Mesendoderm (in vitro differentiated cells): ENCODE data around the gene EBF3.
A peak's percentile ranks its signal among the peaks of the same experiment; 100 is the strongest.

Experiments
- DNase-seq: peaks from one replicate; pipeline ENCODE4 v3.0.0; 2013
- H2AK5ac ChIP-seq: 2 replicates; pipeline ENCODE4 v1.6.1; 2013; ENCODE audit warnings: low read length, inconsistent platforms
- H2BK120ac ChIP-seq: 2 replicates; pipeline ENCODE4 v1.6.1; 2013; ENCODE audit warnings: low read depth, mild to moderate bottlenecking, low read length, moderate library complexity, mixed read lengths
- H2BK15ac ChIP-seq: replicated peaks from 2 replicates; pipeline ENCODE4 v1.6.1; 2013; ENCODE audit warnings: low read depth, mild to moderate bottlenecking, moderate library complexity
- H2BK5ac ChIP-seq: 2 replicates; pipeline ENCODE4 v1.6.1; 2013; ENCODE audit warnings: low read length, inconsistent platforms
- H3K18ac ChIP-seq: 2 replicates; pipeline ENCODE4 v1.6.1; 2013; ENCODE audit warnings: mild to moderate bottlenecking, low read length, mixed read lengths
- H3K23ac ChIP-seq: one replicate; pipeline ENCODE4 v1.6.1; 2013; ENCODE audit warnings: low read length
- H3K27ac ChIP-seq: 2 replicates; pipeline ENCODE4 v1.5.1; 2013; ENCODE audit warnings: low read depth, mild to moderate bottlenecking, inconsistent platforms, low read length, moderate library complexity
- H3K27me3 ChIP-seq: 2 replicates; pipeline ENCODE4 v1.6.1; 2013; ENCODE audit warnings: low read length, control low read depth, mild to moderate bottlenecking, inconsistent platforms; ENCODE audit not compliant: insufficient read depth, poor library complexity
- H3K36me3 ChIP-seq: 2 replicates; pipeline ENCODE4 v1.6.1; 2013; ENCODE audit warnings: low read length, inconsistent platforms; ENCODE audit not compliant: control insufficient read depth, insufficient read depth
- H3K4ac ChIP-seq: one replicate; pipeline ENCODE4 v1.6.1; 2013; ENCODE audit warnings: low read depth, mild to moderate bottlenecking, low read length, moderate library complexity
- H3K4me1 ChIP-seq: 2 replicates; pipeline ENCODE4 v1.6.1; 2013; ENCODE audit warnings: low read depth, low read length, inconsistent platforms; ENCODE audit not compliant: control insufficient read depth
- H3K4me2 ChIP-seq: 2 replicates; pipeline ENCODE4 v1.6.1; 2013; ENCODE audit warnings: low read length
- H3K4me3 ChIP-seq: 2 replicates; pipeline ENCODE4 v1.5.1; 2013; ENCODE audit warnings: mild to moderate bottlenecking, low read length
- H3K56ac ChIP-seq: one replicate; pipeline ENCODE4 v1.6.1; 2013; ENCODE audit warnings: low read length
- H3K79me1 ChIP-seq: 2 replicates; pipeline ENCODE4 v1.6.1; 2013; ENCODE audit warnings: low read length, inconsistent platforms
- H3K79me2 ChIP-seq: 2 replicates; pipeline ENCODE4 v1.6.1; 2013; ENCODE audit warnings: mild to moderate bottlenecking, low read length; ENCODE audit not compliant: control insufficient read depth, insufficient read depth
- H3K9ac ChIP-seq: 2 replicates; pipeline ENCODE4 v1.6.1; 2013; ENCODE audit warnings: low read length, inconsistent platforms
- H4K5ac ChIP-seq: one replicate; pipeline ENCODE4 v1.6.1; 2013; ENCODE audit warnings: low read length
- H4K8ac ChIP-seq: one replicate; pipeline ENCODE4 v1.6.1; 2013; ENCODE audit warnings: low read depth, mild to moderate bottlenecking, control low read depth, low read length, moderate library complexity
- WGBS: extraction: QIAGEN DNeasy Blood & Tissue Kit; methylation state at CpG from one replicate; pipeline ENCODE4 v1.1.7; 2013; ENCODE audit warnings: low lambda C conversion rate, missing lambda C conversion rate; ENCODE audit not compliant: insufficient coverage; ENCODE audit errors: extremely low coverage; 5-methylcytosine and 5-hydroxymethylcytosine counted together

EBF3 gene

DNA sequence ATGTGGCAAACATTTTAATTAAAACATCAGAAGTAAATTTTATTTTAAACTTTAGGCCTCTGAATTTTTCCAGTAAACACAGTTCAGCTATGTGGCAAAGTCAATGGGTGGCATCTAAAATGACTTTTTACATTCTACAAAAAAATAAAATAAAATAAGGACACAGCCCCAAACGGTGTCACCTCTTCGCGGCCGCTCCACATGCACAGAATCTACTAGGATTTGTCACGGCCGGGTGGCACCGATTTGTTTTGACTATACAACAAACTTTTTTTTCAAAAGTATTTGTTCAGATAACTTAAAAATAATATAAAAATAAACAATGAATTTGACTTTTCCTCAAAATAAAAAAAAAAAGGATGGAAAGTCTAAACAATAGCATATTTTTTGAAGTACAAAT, 127.8 kb downstream of the EBF3 start:
- H2BK120ac ChIP-seq, result no peak overlapping the region
- no peak overlapping the region for H2BK15ac ChIP-seq
- no peak for DNase-seq
- H3K4me1 ChIP-seq, result no peaks in the 10 kb centered on the region
- no peak overlapping the region for H4K8ac ChIP-seq
- H3K4ac ChIP-seq, result no peak overlapping the region
- H2BK5ac ChIP-seq, result no peak overlapping the region
- no peaks in the 10 kb centered on the region for H3K79me2 ChIP-seq
- no peaks in the 10 kb centered on the region for H3K79me1 ChIP-seq
- H3K27ac ChIP-seq, result no peak overlapping the region
- no peak overlapping the region for H3K18ac ChIP-seq
- no peaks in the 10 kb centered on the region for H3K36me3 ChIP-seq
- no peak overlapping the region for H3K56ac ChIP-seq
- no CpG with 5 or more reads among the region's 7 CpGs for WGBS
- H2AK5ac ChIP-seq, result no peak overlapping the region
- no peak overlapping the region for H4K5ac ChIP-seq
- H3K4me3 ChIP-seq, result no peak overlapping the region
- H3K23ac ChIP-seq, result no peak overlapping the region
- H3K9ac ChIP-seq, result no peak overlapping the region
- H3K27me3 ChIP-seq, result no peaks in the 10 kb centered on the region
- no peak overlapping the region for H3K4me2 ChIP-seq

DNA sequence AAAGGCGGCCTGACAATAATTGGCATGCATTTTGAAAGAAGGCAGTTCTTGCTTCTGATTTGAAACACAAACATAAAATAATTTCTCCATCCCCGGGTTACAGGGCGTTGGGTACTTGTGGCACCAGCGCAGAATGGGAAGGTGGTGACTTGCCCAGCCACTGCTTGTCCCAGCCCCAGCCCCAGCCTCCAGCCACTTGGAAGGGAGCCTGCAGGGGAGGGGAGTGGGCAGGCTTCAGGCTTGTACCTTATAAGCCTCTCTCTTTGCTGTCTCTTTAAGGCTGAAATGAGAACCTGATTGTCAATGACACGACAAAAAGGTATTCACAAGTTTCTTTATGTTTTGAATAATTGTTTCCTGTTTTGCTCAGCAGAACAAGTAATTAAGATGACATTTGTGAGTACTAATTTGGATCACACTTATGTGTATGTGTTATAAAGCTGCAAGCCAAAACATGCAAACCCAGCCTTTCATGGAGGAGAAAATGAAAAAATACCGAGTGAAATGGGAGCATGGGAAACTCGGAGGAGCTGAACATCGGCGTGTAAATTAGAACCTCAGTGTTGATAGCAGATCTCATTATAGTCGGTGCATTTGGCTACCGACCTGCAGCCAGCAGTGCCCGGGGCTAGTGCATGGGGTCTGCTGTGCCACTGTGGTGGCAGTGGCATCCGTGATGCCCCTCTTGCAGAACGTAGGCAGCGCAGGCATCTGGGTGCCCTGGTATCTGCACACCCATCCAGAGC, 129.9 kb downstream of the EBF3 start:
- H3K23ac ChIP-seq, result no peak overlapping the region
- peak; percentile 2 for DNase-seq
- H3K79me2 ChIP-seq, result no peaks in the 10 kb centered on the region
- H3K4me3 ChIP-seq, result no peak overlapping the region
- no peaks in the 10 kb centered on the region for H3K36me3 ChIP-seq
- no peaks in the 10 kb centered on the region for H3K79me1 ChIP-seq
- H3K18ac ChIP-seq, result no peak overlapping the region
- no peaks in the 10 kb centered on the region for H3K27me3 ChIP-seq
- no peak overlapping the region for H3K4ac ChIP-seq
- no peak overlapping the region for H4K8ac ChIP-seq
- H3K4me2 ChIP-seq, result no peak overlapping the region
- H3K27ac ChIP-seq, result no peak overlapping the region
- WGBS, result no CpG with 5 or more reads among the region's 15 CpGs
- H2BK5ac ChIP-seq, result no peak overlapping the region
- no peak overlapping the region for H2AK5ac ChIP-seq
- H3K56ac ChIP-seq, result no peak overlapping the region
- H4K5ac ChIP-seq, result no peak overlapping the region
- no peak overlapping the region for H3K9ac ChIP-seq
- H3K4me1 ChIP-seq, result no peaks in the 10 kb centered on the region
- H2BK15ac ChIP-seq, result no peak overlapping the region
- H2BK120ac ChIP-seq, result no peak overlapping the region

DNA sequence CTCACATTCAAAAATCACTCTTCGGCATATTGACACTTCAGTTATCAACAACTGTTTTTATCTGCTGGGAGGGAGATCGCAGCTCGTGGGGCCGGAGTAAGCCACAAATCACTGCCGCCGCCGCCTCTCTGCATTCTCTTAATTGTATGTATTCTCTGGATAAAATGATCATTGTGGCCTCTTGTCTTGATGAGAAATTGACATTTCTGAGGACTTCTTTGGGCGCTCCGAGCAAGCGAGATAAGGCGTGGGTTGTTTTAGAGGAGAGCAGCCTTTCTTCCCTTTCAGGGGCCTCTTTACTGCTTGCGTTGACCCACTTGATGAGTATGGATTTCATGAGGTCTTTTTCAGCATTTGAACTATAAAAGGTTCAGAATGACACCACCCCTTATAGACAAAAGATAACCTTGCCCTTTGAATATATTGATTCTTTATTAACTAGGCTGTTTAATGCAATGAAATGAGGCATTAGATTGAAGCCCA, 130.6 kb downstream of the EBF3 start:
- no peak for DNase-seq
- no peak overlapping the region for H3K27ac ChIP-seq
- no peak overlapping the region for H2AK5ac ChIP-seq
- no peak overlapping the region for H3K9ac ChIP-seq
- H3K36me3 ChIP-seq, result no peaks in the 10 kb centered on the region
- no peak overlapping the region for H2BK120ac ChIP-seq
- no peak overlapping the region for H3K23ac ChIP-seq
- H3K79me2 ChIP-seq, result no peaks in the 10 kb centered on the region
- H3K4me1 ChIP-seq, result no peaks in the 10 kb centered on the region
- H3K4me3 ChIP-seq, result no peak overlapping the region
- no peaks in the 10 kb centered on the region for H3K27me3 ChIP-seq
- no peak overlapping the region for H3K4ac ChIP-seq
- H4K5ac ChIP-seq, result no peak overlapping the region
- H3K18ac ChIP-seq, result no peak overlapping the region
- no peak overlapping the region for H3K56ac ChIP-seq
- no peak overlapping the region for H2BK5ac ChIP-seq
- no peak overlapping the region for H2BK15ac ChIP-seq
- no peak overlapping the region for H4K8ac ChIP-seq
- H3K79me1 ChIP-seq, result no peaks in the 10 kb centered on the region
- no peak overlapping the region for H3K4me2 ChIP-seq
- WGBS, result no CpG with 5 or more reads among the region's 12 CpGs

DNA sequence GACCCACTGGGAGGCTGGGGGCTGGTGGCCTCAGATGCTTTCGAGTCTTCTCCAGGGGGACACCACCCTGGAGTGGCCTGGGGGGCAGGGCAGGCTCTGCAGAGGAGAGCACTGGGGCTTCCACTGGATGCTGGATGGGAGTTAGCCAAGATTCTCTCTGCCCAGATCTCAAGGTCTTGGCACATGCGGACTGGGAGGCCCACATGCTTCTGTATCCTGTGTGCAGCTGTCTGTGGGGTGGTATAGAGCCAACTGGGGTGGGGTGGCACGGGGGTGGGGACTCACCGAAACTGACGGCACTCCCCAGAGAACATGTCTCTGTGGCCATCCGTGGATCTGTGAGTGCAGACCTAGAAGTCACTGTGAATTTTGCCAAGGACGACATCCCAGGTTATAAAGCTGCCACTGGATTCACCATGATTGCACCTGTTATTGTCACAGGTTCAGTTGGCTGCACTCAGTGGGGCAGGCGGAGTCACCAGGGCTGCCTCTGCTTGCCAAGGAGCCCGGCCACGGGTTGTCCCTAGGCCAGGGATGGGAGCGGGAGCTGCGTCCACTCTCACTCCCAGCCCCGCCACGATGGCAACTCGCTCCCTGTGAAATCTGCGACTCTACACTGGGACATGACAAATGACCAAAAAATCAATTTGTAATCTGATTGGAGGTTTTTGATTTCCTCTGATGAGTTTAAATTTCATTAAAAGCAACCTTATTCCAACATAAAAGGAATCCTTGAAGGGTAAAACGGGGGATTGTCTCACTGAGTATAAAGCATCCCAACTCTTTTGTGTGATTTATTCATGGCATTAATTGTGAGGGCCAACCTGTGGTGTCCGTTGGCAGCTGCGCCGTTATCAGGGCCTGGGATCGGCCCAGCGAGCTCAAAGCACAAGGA, 131.3 kb downstream of the EBF3 start:
- Histone ChIP-seq H3K23ac (no peak overlapping the region), H3K56ac (no peak overlapping the region), H2AK5ac (no peak overlapping the region), H3K9ac (no peak overlapping the region), H3K4me3 (no peak overlapping the region), H3K18ac (no peak overlapping the region), H2BK15ac (no peak overlapping the region), H3K4me2 (no peak overlapping the region), H2BK120ac (no peak overlapping the region), H3K79me2 (no peaks in the 10 kb centered on the region), H4K5ac (no peak overlapping the region), H4K8ac (no peak overlapping the region), H3K79me1 (no peaks in the 10 kb centered on the region), H2BK5ac (no peak overlapping the region), H3K27ac (no peak overlapping the region), H3K4ac (no peak overlapping the region), H3K36me3 (no peaks in the 10 kb centered on the region), H3K4me1 (no peaks in the 10 kb centered on the region), H3K27me3 (no peaks in the 10 kb centered on the region)
- no CpG with 5 or more reads among the region's 22 CpGs for WGBS
- no peak for DNase-seq

DNA sequence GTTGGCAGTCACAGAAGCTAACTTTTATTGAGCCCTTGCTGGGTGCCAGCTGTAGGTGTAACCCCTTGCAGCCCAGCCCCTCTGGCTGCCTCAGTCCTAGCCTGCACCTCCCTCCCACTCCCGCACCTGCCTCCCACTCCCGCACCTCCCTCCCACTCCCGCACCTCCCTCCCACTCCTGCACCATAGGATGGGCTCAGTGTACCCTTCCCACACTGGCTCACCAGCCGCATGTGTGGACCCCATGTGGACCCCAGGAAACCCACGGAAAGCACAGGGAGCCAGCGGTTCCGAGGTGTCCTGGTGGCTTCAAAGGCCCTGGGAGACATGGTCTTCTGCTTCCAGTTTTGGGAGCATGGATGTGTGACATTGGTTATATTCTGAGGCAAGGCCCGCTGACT, 132.9 kb downstream of the EBF3 start:
- H3K27me3 ChIP-seq, result no peaks in the 10 kb centered on the region
- H3K27ac ChIP-seq, result no peak overlapping the region
- no peak overlapping the region for H3K9ac ChIP-seq
- H3K4ac ChIP-seq, result no peak overlapping the region
- H3K56ac ChIP-seq, result no peak overlapping the region
- WGBS, result no CpG with 5 or more reads among the region's 8 CpGs
- no peak for DNase-seq
- H2AK5ac ChIP-seq, result no peak overlapping the region
- no peaks in the 10 kb centered on the region for H3K79me2 ChIP-seq
- no peak overlapping the region for H2BK5ac ChIP-seq
- no peak overlapping the region for H2BK120ac ChIP-seq
- no peak overlapping the region for H4K8ac ChIP-seq
- H3K18ac ChIP-seq, result no peak overlapping the region
- no peak overlapping the region for H4K5ac ChIP-seq
- H3K36me3 ChIP-seq, result no peaks in the 10 kb centered on the region
- H3K4me2 ChIP-seq, result no peak overlapping the region
- H3K79me1 ChIP-seq, result no peaks in the 10 kb centered on the region
- H2BK15ac ChIP-seq, result no peak overlapping the region
- H3K4me3 ChIP-seq, result no peak overlapping the region
- no peak overlapping the region for H3K23ac ChIP-seq
- H3K4me1 ChIP-seq, result no peaks in the 10 kb centered on the region
